HepG2 (cell line): ENCODE measurements around the gene SNX9. TPM values are rescaled to one million over a fixed set of nuclear protein-coding genes. Genes with fewer than 3 reads are reported as not detected.
A peak's percentile ranks its signal among the peaks of the same experiment; 100 is the strongest.

Experiments used
- ARHGAP35 ChIP-seq: sonication (generic); formaldehyde crosslinking; IDR thresholded peaks from 2 replicates; pipeline ENCODE4 v1.9.0; 2022; ENCODE audit warnings: mild to moderate bottlenecking, inconsistent platforms, moderate library complexity, missing genetic modification reagents, borderline replicate concordance
- CEBPG ChIP-seq: IDR thresholded peaks from 2 replicates; pipeline ENCODE4 v1.6.1; 2016
- EED ChIP-seq: sonication (generic); formaldehyde crosslinking; IDR thresholded peaks from 2 replicates; pipeline ENCODE4 v1.5.0; 2020; ENCODE audit warnings: mild to moderate bottlenecking, missing genetic modification reagents
- ERF ChIP-seq: IDR thresholded peaks from 2 replicates; pipeline ENCODE4 v1.6.1; 2018; ENCODE audit warnings: missing biosample characterization, missing genetic modification reagents
- FOXA3 ChIP-seq: IDR thresholded peaks from 2 replicates; pipeline ENCODE4 v1.6.1; 2016; ENCODE audit warnings: missing genetic modification reagents, missing compliant biosample characterization
- HMG20A ChIP-seq: IDR thresholded peaks from 2 replicates; pipeline ENCODE4 v1.6.1; 2016; ENCODE audit warnings: borderline replicate concordance
- KDM1A ChIP-seq: IDR thresholded peaks from 2 replicates; pipeline ENCODE4 v1.6.1; 2016; ENCODE audit warnings: missing compliant biosample characterization
- MED1 ChIP-seq: sonication (generic); formaldehyde crosslinking; IDR thresholded peaks from 2 replicates; pipeline ENCODE4 v1.4.0; 2020; ENCODE audit warnings: missing genetic modification reagents
- NBN ChIP-seq: fragments of 450-650 bp; conservative IDR thresholded peaks from 2 replicates; pipeline ENCODE4 v1.6.1; 2017
- PHF5A ChIP-seq: IDR thresholded peaks from one replicate; pipeline ENCODE4 v1.6.1; 2018; ENCODE audit warnings: low read depth, missing genetic modification reagents; ENCODE audit not compliant: unreplicated experiment
- SMARCC2 ChIP-seq: fragments of 450-650 bp; IDR thresholded peaks from 2 replicates; pipeline ENCODE4 v1.6.1; 2017; ENCODE audit warnings: antibody characterized with exemption, mild to moderate bottlenecking
- U2AF1 ChIP-seq: fragments of 200-400 bp; formaldehyde crosslinking; optimal IDR thresholded peaks from 2 replicates; pipeline ENCODE3; 2017; ENCODE audit warnings: mild to moderate bottlenecking, low read depth, low read length
- ZKSCAN1 ChIP-seq: fragments of 150-350 bp; IDR thresholded peaks from 2 replicates; pipeline ENCODE4 v1.6.1; 2014; ENCODE audit warnings: low read length
- ZNF367 ChIP-seq: sonication (generic); formaldehyde crosslinking; IDR thresholded peaks from 2 replicates; pipeline ENCODE4 v1.4.0; 2020; ENCODE audit warnings: missing genetic modification reagents, borderline replicate concordance
- ZNF549 ChIP-seq: sonication (generic); formaldehyde crosslinking; IDR thresholded peaks from 2 replicates; pipeline ENCODE4 v1.5.0; 2020; ENCODE audit warnings: missing genetic modification reagents
- polyA plus RNA-seq, 8 experiments: library from polyadenylated mRNA; depleted of rRNA in 3 of 8; stranded (reverse) in 7 of 8; unstranded in 1 of 8; fragments of >200 nt; fragmentation: Illumina TruSeq in 4 of 8; extraction: Trizol in 4 of 8; gene quantifications; 2 replicates each; pipeline versions ENCODE4 v1.2.1 to v1.2.3, GENCODE V29; 2011 to 2016; ENCODE audit warnings: low read depth in 4 of 8, missing spikeins in 1 of 8, mixed read lengths in 1 of 8; ENCODE audit not compliant: insufficient read depth in 1 of 8
- total RNA-seq, 5 experiments: library from RNA; depleted of rRNA; stranded (reverse); fragments of >200 nt; fragmentation: Illumina TruSeq; extraction: Trizol; gene quantifications; 2 replicates each; pipeline ENCODE4 v1.2.3, GENCODE V29; 2016; ENCODE audit warnings: low read depth in 1 of 5
- TF ChIP-seq, protein P1 (sequence below): sonication (generic); formaldehyde crosslinking; IDR thresholded peaks from 2 replicates; pipeline ENCODE4 v1.5.1; 2020; ENCODE audit warnings: mild to moderate bottlenecking, missing genetic modification reagents
- TF ChIP-seq, protein P2 (sequence below): sonication (generic); formaldehyde crosslinking; IDR thresholded peaks from 2 replicates; pipeline ENCODE4 v1.5.0; 2020; ENCODE audit warnings: missing genetic modification reagents
- TF ChIP-seq, protein P3 (sequence below): sonication (generic); formaldehyde crosslinking; IDR thresholded peaks from 2 replicates; pipeline ENCODE4 v1.5.1; 2020; ENCODE audit warnings: mild to moderate bottlenecking, missing genetic modification reagents, moderate library complexity
- TF ChIP-seq, protein P4 (sequence below): sonication (generic); formaldehyde crosslinking; IDR thresholded peaks from 2 replicates; pipeline ENCODE4 v1.5.0; 2020; ENCODE audit warnings: mild to moderate bottlenecking, missing genetic modification reagents, borderline replicate concordance
- TF ChIP-seq, protein P5 (sequence below): sonication (generic); formaldehyde crosslinking; conservative IDR thresholded peaks from 2 replicates; pipeline ENCODE4 v1.4.0; 2020; ENCODE audit warnings: missing genetic modification reagents
- TF ChIP-seq, protein P6 (sequence below): sonication (generic); formaldehyde crosslinking; IDR thresholded peaks from 2 replicates; pipeline ENCODE4 v1.5.0; 2020; ENCODE audit warnings: missing genetic modification reagents, mild to moderate bottlenecking, borderline replicate concordance

Gene SNX9
- total and polyA plus RNA-seq, 2 of the 13 experiments (the other 11 are each of a cell fraction or from before 2014, with no cell fraction given), result 21.9 to 36.0 TPM

DNA sequence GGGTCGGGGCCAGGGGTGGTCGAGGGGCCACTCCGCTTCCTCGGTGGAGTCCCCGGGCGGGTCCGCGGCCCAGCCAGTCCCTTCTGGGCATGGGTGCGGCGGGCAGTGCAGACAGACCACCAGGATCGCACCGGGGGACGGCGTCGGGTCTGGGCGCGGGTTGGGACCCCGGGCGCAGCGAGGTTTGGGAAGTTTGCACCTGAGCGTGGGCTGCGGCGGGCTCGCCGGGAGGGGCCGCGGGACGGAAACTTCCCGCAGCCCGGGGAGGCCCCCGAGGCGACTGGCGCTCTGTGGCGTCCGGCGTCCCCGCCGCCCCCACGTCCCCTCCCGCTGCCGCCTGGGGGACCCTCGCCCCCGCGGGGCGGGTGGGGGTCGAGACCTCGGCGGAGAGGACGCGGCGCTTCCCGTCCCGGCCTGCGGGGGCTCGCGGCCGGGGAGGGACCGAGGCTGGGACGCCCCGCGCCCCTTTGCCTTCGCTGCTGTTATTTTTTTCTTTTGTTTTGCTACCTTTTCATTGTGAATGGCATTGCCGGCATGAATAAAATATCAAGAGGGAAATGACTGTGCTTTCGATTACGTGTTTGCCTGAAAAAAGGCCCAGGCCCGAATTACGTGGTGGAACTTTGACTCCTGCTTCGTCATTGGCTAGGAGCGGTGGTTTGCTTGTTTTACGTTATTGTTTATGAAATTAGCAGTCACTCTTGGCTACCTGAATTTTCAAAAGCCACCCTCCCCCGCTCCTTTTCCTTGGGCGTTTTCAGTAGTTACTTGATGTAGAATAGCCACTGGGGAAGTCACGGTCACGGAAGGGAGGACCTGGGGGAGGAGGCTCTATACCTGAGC, 703 bp downstream of the SNX9 start (continued):
- TF ChIP-seq, protein P1, sequence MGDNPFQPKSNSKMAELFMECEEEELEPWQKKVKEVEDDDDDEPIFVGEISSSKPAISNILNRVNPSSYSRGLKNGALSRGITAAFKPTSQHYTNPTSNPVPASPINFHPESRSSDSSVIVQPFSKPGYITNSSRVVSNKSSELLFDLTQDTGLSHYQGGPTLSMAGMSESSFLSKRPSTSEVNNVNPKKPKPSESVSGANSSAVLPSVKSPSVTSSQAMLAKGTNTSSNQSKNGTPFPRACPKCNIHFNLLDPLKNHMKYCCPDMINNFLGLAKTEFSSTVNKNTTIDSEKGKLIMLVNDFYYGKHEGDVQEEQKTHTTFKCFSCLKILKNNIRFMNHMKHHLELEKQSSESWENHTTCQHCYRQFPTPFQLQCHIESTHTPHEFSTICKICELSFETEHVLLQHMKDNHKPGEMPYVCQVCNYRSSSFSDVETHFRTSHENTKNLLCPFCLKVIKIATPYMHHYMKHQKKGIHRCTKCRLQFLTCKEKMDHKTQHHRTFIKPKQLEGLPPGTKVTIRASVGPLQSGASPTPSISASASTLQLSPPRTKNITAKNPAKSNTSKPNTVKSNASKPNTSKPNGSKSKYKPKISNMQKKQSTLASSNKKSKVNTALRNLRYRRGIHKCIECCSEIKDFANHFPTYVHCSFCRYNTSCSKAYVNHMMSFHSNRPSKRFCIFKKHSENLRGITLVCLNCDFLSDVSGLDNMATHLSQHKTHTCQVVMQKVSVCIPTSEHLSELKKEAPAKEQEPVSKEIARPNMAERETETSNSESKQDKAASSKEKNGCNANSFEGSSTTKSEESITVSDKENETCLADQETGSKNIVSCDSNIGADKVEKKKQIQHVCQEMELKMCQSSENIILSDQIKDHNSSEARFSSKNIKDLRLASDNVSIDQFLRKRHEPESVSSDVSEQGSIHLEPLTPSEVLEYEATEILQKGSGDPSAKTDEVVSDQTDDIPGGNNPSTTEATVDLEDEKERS (CRISPR knock-in tag), result no peak
- no peak for TF ChIP-seq ZNF549 (CRISPR knock-in tag)
- peak; percentile 55 for TF ChIP-seq ERF (CRISPR knock-in tag)
- no peak; the same call in 1 of the 2 replicates for TF ChIP-seq ZNF367 (CRISPR knock-in tag)
- TF ChIP-seq, protein P2, sequence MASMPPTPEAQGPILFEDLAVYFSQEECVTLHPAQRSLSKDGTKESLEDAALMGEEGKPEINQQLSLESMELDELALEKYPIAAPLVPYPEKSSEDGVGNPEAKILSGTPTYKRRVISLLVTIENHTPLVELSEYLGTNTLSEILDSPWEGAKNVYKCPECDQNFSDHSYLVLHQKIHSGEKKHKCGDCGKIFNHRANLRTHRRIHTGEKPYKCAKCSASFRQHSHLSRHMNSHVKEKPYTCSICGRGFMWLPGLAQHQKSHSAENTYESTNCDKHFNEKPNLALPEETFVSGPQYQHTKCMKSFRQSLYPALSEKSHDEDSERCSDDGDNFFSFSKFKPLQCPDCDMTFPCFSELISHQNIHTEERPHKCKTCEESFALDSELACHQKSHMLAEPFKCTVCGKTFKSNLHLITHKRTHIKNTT (CRISPR knock-in tag), result 0 out of 2 replicates have a peak, but pooled peaks have one; percentile 59
- TF ChIP-seq PHF5A (CRISPR knock-in tag), result no peak
- TF ChIP-seq, protein P3, sequence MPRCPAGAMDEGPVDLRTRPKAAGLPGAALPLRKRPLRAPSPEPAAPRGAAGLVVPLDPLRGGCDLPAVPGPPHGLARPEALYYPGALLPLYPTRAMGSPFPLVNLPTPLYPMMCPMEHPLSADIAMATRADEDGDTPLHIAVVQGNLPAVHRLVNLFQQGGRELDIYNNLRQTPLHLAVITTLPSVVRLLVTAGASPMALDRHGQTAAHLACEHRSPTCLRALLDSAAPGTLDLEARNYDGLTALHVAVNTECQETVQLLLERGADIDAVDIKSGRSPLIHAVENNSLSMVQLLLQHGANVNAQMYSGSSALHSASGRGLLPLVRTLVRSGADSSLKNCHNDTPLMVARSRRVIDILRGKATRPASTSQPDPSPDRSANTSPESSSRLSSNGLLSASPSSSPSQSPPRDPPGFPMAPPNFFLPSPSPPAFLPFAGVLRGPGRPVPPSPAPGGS, result no peak; the same call in 1 of the 2 replicates
- no peak for TF ChIP-seq ZKSCAN1
- TF ChIP-seq, protein P4, sequence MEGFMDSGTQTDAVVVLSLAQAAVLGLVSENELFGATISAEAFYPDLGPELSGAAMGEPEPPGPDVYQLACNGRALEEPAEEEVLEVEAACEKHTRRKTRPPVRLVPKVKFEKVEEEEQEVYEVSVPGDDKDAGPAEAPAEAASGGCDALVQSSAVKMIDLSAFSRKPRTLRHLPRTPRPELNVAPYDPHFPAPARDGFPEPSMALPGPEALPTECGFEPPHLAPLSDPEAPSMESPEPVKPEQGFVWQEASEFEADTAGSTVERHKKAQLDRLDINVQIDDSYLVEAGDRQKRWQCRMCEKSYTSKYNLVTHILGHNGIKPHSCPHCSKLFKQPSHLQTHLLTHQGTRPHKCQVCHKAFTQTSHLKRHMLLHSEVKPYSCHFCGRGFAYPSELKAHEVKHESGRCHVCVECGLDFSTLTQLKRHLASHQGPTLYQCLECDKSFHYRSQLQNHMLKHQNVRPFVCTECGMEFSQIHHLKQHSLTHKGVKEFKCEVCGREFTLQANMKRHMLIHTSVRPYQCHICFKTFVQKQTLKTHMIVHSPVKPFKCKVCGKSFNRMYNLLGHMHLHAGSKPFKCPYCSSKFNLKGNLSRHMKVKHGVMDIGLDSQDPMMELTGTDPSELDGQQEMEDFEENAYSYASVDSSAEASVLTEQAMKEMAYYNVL (CRISPR knock-in tag), result no peak
- TF ChIP-seq, protein P5, sequence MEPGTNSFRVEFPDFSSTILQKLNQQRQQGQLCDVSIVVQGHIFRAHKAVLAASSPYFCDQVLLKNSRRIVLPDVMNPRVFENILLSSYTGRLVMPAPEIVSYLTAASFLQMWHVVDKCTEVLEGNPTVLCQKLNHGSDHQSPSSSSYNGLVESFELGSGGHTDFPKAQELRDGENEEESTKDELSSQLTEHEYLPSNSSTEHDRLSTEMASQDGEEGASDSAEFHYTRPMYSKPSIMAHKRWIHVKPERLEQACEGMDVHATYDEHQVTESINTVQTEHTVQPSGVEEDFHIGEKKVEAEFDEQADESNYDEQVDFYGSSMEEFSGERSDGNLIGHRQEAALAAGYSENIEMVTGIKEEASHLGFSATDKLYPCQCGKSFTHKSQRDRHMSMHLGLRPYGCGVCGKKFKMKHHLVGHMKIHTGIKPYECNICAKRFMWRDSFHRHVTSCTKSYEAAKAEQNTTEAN (CRISPR knock-in tag), result peak; percentile 64; the same call in 1 of the 2 replicates
- TF ChIP-seq CEBPG, result no peak
- TF ChIP-seq U2AF1, result no peak
- no peak for TF ChIP-seq KDM1A (CRISPR knock-in tag)
- TF ChIP-seq NBN, result no peak
- no peak for TF ChIP-seq SMARCC2
- TF ChIP-seq ARHGAP35, result no peak
- TF ChIP-seq, protein P6, sequence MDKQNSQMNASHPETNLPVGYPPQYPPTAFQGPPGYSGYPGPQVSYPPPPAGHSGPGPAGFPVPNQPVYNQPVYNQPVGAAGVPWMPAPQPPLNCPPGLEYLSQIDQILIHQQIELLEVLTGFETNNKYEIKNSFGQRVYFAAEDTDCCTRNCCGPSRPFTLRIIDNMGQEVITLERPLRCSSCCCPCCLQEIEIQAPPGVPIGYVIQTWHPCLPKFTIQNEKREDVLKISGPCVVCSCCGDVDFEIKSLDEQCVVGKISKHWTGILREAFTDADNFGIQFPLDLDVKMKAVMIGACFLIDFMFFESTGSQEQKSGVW (CRISPR knock-in tag), result 0 out of 2 replicates have a peak, but pooled peaks have one; percentile 59
- TF ChIP-seq HMG20A (CRISPR knock-in tag), result no peak
- TF ChIP-seq EED, result no peak
- no peak for TF ChIP-seq FOXA3
- TF ChIP-seq MED1 (CRISPR knock-in tag), result no peak; the same call in 1 of the 2 replicates
